NT2/D1 (cell line): ENCODE results near the gene HOXA1.

ENCODE experiments used
- SUZ12 ChIP-seq: IDR thresholded peaks from 2 replicates; pipeline ENCODE4 v1.6.1; 2011; ENCODE audit not compliant: insufficient read length, insufficient read depth; ENCODE audit errors: extremely low read depth
- YY1 ChIP-seq: IDR thresholded peaks from 2 replicates; pipeline ENCODE4 v1.6.1; 2011; ENCODE audit not compliant: insufficient read length, insufficient read depth
- ZNF274 ChIP-seq: IDR thresholded peaks from 2 replicates; pipeline ENCODE4 v1.6.1; 2011; ENCODE audit warnings: mild to moderate bottlenecking, low read depth, low read length

DNA sequence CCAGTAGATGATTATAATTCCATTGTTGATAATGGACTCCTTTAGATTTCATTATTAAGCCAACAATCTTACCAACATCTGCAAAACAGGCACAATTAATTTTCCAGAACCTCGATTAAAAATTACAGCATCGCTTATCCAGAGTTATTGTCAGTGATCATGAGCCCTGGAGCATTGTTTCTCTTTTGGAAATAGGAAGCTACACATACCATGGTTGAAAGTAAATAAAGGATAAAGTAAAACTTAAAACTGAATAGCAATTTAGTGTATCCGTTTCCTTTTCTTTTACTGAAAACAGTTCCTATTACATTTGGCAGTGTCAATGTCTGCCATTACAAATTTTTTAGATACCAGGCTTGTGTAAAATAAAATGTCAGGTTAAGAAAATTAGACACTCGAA lies 16.6 kb upstream of the HOXA1 start:
- TF ChIP-seq YY1 (no peak), SUZ12 (no peak), ZNF274 (no peak)
